HUES6 (cell line): ENCODE data around the gene NPEPL1.

Source experiments
- H3K27ac ChIP-seq: 2 replicates; pipeline ENCODE4 v1.7.0; 2013; ENCODE audit warnings: low read depth, mild to moderate bottlenecking, low read length, inconsistent platforms
- H3K27me3 ChIP-seq: 2 replicates; pipeline ENCODE4 v1.6.1; 2013; ENCODE audit warnings: low read length; ENCODE audit not compliant: control insufficient read depth, insufficient read depth
- H3K36me3 ChIP-seq: 2 replicates; pipeline ENCODE4 v1.6.1; 2013; ENCODE audit warnings: low read length; ENCODE audit not compliant: control insufficient read depth, insufficient read depth
- H3K4me1 ChIP-seq: 2 replicates; pipeline ENCODE4 v1.6.1; 2013; ENCODE audit warnings: low read length; ENCODE audit not compliant: control insufficient read depth, insufficient read depth
- H3K4me3 ChIP-seq: 2 replicates; pipeline ENCODE4 v1.5.1; 2013; ENCODE audit warnings: low read depth, low read length
- H3K9ac ChIP-seq: one replicate; pipeline ENCODE4 v1.6.1; 2013; ENCODE audit warnings: mild to moderate bottlenecking, low read length
- H3K9me3 ChIP-seq: 2 replicates; pipeline ENCODE4 v1.6.1; 2013; ENCODE audit warnings: low read depth, low read length; ENCODE audit not compliant: control insufficient read depth, insufficient read depth

Gene NPEPL1

DNA sequence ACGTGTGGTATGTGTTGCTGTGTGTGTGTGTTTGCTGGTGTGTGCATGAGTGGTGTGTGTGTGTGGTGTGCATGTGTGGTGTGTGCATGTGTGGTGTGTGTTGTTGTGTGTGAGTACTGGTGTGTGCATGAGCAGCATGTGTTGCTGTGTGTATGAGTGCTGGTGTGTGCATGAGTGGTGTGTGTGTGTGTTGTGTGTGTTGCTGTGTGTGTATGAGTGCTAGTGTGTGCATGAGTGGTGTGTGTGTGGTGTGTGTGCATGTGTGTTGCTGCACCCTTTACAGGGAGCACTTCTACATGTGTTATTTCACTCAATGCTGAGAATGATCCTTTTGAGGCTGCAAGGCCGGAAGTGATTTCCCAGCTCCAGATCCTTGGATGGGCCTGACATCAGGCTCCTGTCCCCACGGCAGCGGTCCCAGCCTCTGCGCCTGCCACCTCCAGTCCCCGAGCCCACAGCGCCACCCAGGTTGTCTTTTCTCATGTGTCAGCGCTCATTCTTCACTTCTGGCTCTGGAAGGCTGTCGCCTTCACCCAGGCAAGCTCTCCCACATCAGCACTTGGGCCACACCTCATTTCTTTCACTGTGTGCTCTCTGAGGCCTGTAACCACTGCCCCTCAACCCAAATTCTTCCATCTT, 2.6 kb downstream of the NPEPL1 start:
- H3K9ac ChIP-seq, result no peak overlapping the region
- H3K4me3 ChIP-seq, result no peak overlapping the region
- H3K36me3 ChIP-seq, result peaks cover 47% of the 10 kb centered on the region
- no peaks in the 10 kb centered on the region for H3K9me3 ChIP-seq
- H3K27me3 ChIP-seq, result no peaks in the 10 kb centered on the region
- H3K27ac ChIP-seq, result no peak overlapping the region
- peaks cover 41% of the 10 kb centered on the region for H3K4me1 ChIP-seq

DNA sequence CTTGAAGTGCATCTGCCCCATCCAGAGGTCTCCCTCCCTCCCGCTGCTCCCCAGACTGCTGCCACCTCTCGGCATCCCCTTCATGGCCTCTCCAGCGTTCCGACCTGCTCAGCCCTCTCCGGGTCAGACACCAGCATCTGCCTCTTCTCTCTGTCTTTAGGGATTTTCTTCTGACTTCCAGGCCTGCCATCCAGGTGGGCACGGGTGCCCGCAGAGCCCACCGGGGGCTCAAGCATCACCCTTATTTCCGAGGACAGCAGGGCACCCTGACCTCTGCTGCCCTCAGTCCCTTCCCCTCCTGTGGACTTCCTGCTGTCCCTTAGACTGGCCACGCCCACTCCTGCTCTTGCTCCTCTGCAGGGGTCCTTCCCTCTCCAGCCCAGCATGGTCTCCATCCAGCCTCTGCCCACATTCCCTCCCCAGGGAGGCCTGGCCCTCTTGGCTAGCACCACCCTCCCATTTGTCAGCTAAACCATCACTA, 3.3 kb downstream of the NPEPL1 start:
- H3K9ac ChIP-seq, result no peak overlapping the region
- no peaks in the 10 kb centered on the region for H3K27me3 ChIP-seq
- H3K27ac ChIP-seq, result no peak overlapping the region
- H3K9me3 ChIP-seq, result no peaks in the 10 kb centered on the region
- H3K4me3 ChIP-seq, result no peak overlapping the region
- peaks cover 52% of the 10 kb centered on the region for H3K36me3 ChIP-seq
- H3K4me1 ChIP-seq, result peaks cover 34% of the 10 kb centered on the region

GRCh38 chr20:58696411-58696961, 3.9 kb downstream of the NPEPL1 start:
- H3K27ac ChIP-seq, result no peak overlapping the region
- peaks cover 29% of the 10 kb centered on the region for H3K4me1 ChIP-seq
- H3K9me3 ChIP-seq, result no peaks in the 10 kb centered on the region
- H3K9ac ChIP-seq, result no peak overlapping the region
- H3K36me3 ChIP-seq, result peaks cover 54% of the 10 kb centered on the region
- H3K27me3 ChIP-seq, result no peaks in the 10 kb centered on the region
- no peak overlapping the region for H3K4me3 ChIP-seq

DNA sequence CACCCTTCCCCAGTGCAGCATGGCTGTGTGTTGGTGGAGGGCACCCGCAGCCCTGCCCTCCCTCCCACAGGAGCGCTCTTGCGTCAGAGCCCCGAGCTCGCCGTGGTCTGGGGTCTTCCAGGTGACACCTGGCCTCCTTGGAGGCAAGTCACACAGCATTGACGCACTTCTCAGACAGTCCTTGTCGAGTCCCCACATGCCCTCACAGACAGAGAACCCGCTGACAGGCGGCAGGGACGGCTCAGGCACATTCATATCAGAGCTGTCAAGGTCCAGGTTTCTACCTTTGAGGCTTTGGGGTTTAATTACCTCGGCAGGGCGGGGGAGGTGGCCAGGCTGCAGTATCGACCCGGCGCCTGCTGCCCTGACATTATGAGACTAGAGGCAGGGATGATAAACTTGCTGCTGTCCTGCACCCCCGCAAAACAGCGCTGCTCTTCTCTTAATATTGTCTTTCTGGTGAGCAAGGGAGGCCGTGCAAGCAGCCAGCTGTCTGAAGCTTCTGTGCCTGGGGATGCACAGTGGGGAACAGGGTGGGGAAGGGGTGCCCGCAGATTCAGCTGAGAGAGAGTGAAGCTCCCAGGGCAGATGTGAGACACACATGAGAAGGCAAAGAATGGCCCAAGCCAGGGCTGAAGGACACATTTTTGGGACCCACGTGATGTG, 4.7 kb downstream of the NPEPL1 start:
- H3K27me3 ChIP-seq, result no peaks in the 10 kb centered on the region
- H3K27ac ChIP-seq, result no peak overlapping the region

GRCh38 chr20:58697867-58698703, 5.5 kb downstream of the NPEPL1 start:
- H3K27me3 ChIP-seq, result no peaks in the 10 kb centered on the region
- no peak overlapping the region for H3K4me3 ChIP-seq
- peaks cover 67% of the 10 kb centered on the region for H3K36me3 ChIP-seq
- no peaks in the 10 kb centered on the region for H3K9me3 ChIP-seq
- no peak overlapping the region for H3K9ac ChIP-seq
- peaks cover 20% of the 10 kb centered on the region for H3K4me1 ChIP-seq
- H3K27ac ChIP-seq, result no peak overlapping the region

More for the DNA sequence above, 4.7 kb downstream of the NPEPL1 start:
- Histone ChIP-seq H3K4me3 (no peak overlapping the region), H3K4me1 (peaks cover 20% of the 10 kb centered on the region), H3K9ac (no peak overlapping the region), H3K36me3 (peaks cover 61% of the 10 kb centered on the region), H3K9me3 (no peaks in the 10 kb centered on the region)

- H3K36me3 ChIP-seq, result peaks cover 76% of the 10 kb centered on the region
- no peak overlapping the region for H3K9ac ChIP-seq
- H3K27me3 ChIP-seq, result no peaks in the 10 kb centered on the region
- H3K9me3 ChIP-seq, result no peaks in the 10 kb centered on the region
- no peak overlapping the region for H3K27ac ChIP-seq
- H3K4me3 ChIP-seq, result no peak overlapping the region
- H3K4me1 ChIP-seq, result peaks cover 12% of the 10 kb centered on the region
Measured at GRCh38 chr20:58698741-58699622, 6.4 kb downstream of the NPEPL1 start.

GRCh38 chr20:58699623-58700107, 7.1 kb downstream of the NPEPL1 start:
- H3K4me1 ChIP-seq, result peaks cover 11% of the 10 kb centered on the region
- no peaks in the 10 kb centered on the region for H3K27me3 ChIP-seq
- H3K4me3 ChIP-seq, result no peak overlapping the region
- no peak overlapping the region for H3K27ac ChIP-seq
- no peaks in the 10 kb centered on the region for H3K9me3 ChIP-seq
- H3K36me3 ChIP-seq, result peaks cover 83% of the 10 kb centered on the region
- H3K9ac ChIP-seq, result no peak overlapping the region

GRCh38 chr20:58700121-58700821, 7.7 kb downstream of the NPEPL1 start:
- Histone ChIP-seq H3K4me1 (peaks cover 9% of the 10 kb centered on the region), H3K27ac (no peak overlapping the region), H3K27me3 (no peaks in the 10 kb centered on the region), H3K9ac (no peak overlapping the region), H3K36me3 (peaks cover 77% of the 10 kb centered on the region), H3K4me3 (no peak overlapping the region), H3K9me3 (no peaks in the 10 kb centered on the region)

DNA sequence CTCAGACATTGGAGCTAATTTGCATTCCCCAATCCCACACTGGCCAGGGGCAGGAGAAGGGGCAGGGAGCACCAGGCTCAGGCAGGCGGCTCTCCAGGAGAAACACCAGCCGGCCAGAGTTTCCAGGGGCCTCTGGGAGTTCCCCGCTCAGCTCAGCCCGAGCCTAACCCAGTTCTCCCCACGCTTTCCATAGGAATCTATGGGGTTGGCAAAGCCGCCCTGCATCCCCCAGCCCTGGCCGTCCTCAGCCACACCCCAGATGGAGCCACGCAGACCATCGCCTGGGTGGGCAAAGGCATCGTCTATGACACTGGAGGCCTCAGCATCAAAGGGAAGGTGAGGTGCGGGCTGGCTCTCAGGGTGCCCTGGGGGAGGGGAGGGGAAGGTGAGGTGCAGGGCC, 8.2 kb downstream of the NPEPL1 start:
- no peaks in the 10 kb centered on the region for H3K27me3 ChIP-seq
- no peak overlapping the region for H3K9ac ChIP-seq
- no peaks in the 10 kb centered on the region for H3K9me3 ChIP-seq
- peaks cover 5% of the 10 kb centered on the region for H3K4me1 ChIP-seq
- no peak overlapping the region for H3K4me3 ChIP-seq
- H3K36me3 ChIP-seq, result peaks cover 73% of the 10 kb centered on the region
- no peak overlapping the region for H3K27ac ChIP-seq
